HL-60 (cell line): ENCODE results near the gene FUNDC1.
"Not testable (repeated sequence)": the region's sequence is repeated elsewhere in the genome, so short reads cannot be mapped to it uniquely, and the experiment has no call there.

ENCODE experiments used
- DNase-seq, 2 experiments: peaks; one replicate each; pipeline ENCODE4 v3.0.0-alpha.2; 2010 to 2020; ENCODE audit warnings: low read depth in 1 of 2, low spot score in 1 of 2
- H3K27ac ChIP-seq: fragments of 250-450 bp; sonication (Bioruptor Pico); replicated peaks from 2 replicates; pipeline ENCODE4 v1.5.1; 2020; ENCODE audit warnings: mild to moderate bottlenecking, moderate library complexity
- H3K27me3 ChIP-seq: fragments of 250-450 bp; sonication (Bioruptor Pico); 2 replicates; pipeline ENCODE4 v1.5.1; 2021; ENCODE audit warnings: mild to moderate bottlenecking, moderate library complexity; ENCODE audit not compliant: insufficient read depth, poor library complexity, severe bottlenecking
- H3K4me3 ChIP-seq: replicated peaks from 2 replicates; pipeline ENCODE4 v1.5.1; 2011; ENCODE audit warnings: mild to moderate bottlenecking, control low read depth, low read length; ENCODE audit not compliant: insufficient read depth
- CTCF ChIP-seq: IDR thresholded peaks from one replicate; pipeline ENCODE4 v1.5.1; 2011; ENCODE audit warnings: low read length, control low read depth, inconsistent platforms; ENCODE audit not compliant: insufficient read depth
- GABPA ChIP-seq: IDR thresholded peaks from 2 replicates; pipeline ENCODE4 v1.6.1; 2012; ENCODE audit warnings: low read depth
- POLR2AphosphoS5 ChIP-seq: IDR thresholded peaks from 2 replicates; pipeline ENCODE4 v1.6.1; 2012; ENCODE audit warnings: low read depth
- SPI1 ChIP-seq: IDR thresholded peaks from 2 replicates; pipeline ENCODE4 v1.6.1; 2012; ENCODE audit warnings: low read depth, mild to moderate bottlenecking, borderline replicate concordance
- TF ChIP-seq, protein P1 (sequence below): IDR thresholded peaks from 2 replicates; pipeline ENCODE4 v1.6.1; 2012; ENCODE audit warnings: low read depth; ENCODE audit not compliant: insufficient replicate concordance

Gene FUNDC1

DNA sequence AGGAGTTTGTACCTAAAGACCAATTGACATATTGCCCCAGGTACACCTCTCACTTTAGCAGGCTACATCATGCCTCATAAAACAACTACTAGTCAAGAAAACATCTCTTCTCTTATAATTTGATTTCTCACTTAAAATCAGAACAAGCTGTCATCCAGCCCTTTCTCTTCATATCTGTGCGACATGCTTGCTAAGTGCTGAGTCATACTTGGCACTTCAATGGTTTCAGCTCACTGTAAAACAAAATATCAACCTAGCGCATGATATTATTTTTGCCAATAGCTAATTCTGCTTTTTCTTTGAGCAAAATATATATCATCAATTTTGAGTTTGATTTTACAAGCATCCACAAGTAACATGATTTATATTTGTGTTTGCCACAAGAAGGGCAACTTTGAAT is 27.9 kb upstream of the FUNDC1 start:
- Histone ChIP-seq H3K27ac (no peak overlapping the region), H3K4me3 (no peak overlapping the region), H3K27me3 (no peaks in the 10 kb centered on the region)
- TF ChIP-seq, protein P1, sequence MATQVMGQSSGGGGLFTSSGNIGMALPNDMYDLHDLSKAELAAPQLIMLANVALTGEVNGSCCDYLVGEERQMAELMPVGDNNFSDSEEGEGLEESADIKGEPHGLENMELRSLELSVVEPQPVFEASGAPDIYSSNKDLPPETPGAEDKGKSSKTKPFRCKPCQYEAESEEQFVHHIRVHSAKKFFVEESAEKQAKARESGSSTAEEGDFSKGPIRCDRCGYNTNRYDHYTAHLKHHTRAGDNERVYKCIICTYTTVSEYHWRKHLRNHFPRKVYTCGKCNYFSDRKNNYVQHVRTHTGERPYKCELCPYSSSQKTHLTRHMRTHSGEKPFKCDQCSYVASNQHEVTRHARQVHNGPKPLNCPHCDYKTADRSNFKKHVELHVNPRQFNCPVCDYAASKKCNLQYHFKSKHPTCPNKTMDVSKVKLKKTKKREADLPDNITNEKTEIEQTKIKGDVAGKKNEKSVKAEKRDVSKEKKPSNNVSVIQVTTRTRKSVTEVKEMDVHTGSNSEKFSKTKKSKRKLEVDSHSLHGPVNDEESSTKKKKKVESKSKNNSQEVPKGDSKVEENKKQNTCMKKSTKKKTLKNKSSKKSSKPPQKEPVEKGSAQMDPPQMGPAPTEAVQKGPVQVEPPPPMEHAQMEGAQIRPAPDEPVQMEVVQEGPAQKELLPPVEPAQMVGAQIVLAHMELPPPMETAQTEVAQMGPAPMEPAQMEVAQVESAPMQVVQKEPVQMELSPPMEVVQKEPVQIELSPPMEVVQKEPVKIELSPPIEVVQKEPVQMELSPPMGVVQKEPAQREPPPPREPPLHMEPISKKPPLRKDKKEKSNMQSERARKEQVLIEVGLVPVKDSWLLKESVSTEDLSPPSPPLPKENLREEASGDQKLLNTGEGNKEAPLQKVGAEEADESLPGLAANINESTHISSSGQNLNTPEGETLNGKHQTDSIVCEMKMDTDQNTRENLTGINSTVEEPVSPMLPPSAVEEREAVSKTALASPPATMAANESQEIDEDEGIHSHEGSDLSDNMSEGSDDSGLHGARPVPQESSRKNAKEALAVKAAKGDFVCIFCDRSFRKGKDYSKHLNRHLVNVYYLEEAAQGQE, result no peak
- TF ChIP-seq GABPA (no peak), POLR2AphosphoS5 (no peak), SPI1 (no peak), CTCF (no peak)
- no peak for DNase-seq

DNA sequence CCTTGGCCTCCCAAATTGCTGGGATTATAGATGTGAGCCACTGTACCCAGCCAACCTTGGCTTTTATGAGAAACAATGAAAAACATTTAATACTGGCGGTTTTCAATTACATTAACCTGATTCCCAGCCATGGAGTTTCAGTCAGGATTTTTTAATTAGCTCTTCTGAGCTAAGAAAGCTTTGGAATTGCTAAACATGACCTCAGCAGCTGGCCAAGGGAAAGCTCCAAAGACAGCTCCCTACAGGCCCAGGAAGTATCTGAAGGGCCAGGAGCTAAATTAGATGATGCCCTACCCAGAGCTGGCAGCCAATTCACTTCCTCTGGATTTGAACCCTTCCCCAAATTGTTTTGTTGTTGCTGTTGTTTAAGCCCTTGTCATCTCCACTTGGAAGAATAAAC is 26.5 kb upstream of the FUNDC1 start:
- no peak for DNase-seq
- H3K27ac ChIP-seq, result no peak overlapping the region
- H3K4me3 ChIP-seq, result no peak overlapping the region
- TF ChIP-seq SPI1 (no peak), CTCF (no peak), POLR2AphosphoS5 (no peak), GABPA (no peak)
- TF ChIP-seq, protein P1, result no peak
- H3K27me3 ChIP-seq, result no peaks in the 10 kb centered on the region

- Histone ChIP-seq H3K27me3 (no peaks in the 10 kb centered on the region), H3K4me3 (no peak overlapping the region), H3K27ac (no peak overlapping the region)
- DNase-seq, result no peak
- TF ChIP-seq CTCF (no peak), GABPA (no peak), POLR2AphosphoS5 (no peak)
- TF ChIP-seq, protein P1, result no peak
Observed at GRCh38 chrX:44568196-44568595, 25.5 kb upstream of the FUNDC1 start.

DNA sequence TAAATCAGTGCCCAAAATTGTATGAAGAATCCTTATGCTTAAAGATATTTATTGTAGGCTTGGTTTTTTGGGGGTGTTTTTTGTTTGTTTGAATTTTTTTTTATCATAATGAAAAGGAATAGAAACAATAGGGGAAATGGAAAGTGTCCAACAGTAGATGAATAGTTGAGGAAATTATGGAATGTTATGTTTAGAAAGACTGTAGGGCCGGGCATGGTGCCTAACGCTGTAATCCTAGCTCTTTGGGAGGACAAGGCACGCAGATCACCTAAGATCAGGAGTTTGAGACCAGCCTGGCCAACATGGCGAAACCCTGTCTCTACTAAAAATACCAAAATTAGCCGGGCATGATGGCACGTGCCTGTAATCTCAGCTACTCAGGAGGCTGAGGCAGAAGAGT is 19.2 kb upstream of the FUNDC1 start:
- not testable (repeated sequence) for H3K4me3 ChIP-seq, DNase-seq, H3K27me3 ChIP-seq, H3K27ac ChIP-seq
